22Rv1 (cell line): ENCODE measurements around the gene BNC2.

ENCODE experiments used
- ZFX ChIP-seq: fragments of 450-650 bp; IDR thresholded peaks from 2 replicates; pipeline ENCODE4 v1.6.1; 2017; ENCODE audit warnings: antibody characterized with exemption, borderline replicate concordance
- TF ChIP-seq, protein P1 (sequence below): fragments of 450-650 bp; IDR thresholded peaks from 2 replicates; pipeline ENCODE4 v1.5.1; 2017; ENCODE audit warnings: mild to moderate bottlenecking

DNA sequence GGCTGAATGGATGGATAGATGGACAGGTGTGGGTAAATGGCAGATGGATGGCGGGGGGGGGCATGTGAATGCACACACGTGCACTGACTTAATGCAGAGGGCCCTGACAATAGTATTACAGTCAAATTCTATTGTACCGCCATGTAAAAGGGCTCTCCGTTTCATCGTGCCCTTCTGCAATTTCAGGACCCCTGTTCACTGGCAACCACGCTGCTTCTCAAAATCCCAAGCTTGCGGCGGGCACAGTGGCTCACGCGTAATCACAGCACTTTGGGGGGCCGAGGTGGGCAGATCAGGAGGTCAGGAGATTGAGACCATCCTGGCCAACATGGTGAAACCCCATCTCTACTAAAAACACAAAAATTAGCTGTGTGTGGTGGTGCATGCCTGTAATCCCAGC lies 211.4 kb downstream of the BNC2 start:
- TF ChIP-seq, protein P1, sequence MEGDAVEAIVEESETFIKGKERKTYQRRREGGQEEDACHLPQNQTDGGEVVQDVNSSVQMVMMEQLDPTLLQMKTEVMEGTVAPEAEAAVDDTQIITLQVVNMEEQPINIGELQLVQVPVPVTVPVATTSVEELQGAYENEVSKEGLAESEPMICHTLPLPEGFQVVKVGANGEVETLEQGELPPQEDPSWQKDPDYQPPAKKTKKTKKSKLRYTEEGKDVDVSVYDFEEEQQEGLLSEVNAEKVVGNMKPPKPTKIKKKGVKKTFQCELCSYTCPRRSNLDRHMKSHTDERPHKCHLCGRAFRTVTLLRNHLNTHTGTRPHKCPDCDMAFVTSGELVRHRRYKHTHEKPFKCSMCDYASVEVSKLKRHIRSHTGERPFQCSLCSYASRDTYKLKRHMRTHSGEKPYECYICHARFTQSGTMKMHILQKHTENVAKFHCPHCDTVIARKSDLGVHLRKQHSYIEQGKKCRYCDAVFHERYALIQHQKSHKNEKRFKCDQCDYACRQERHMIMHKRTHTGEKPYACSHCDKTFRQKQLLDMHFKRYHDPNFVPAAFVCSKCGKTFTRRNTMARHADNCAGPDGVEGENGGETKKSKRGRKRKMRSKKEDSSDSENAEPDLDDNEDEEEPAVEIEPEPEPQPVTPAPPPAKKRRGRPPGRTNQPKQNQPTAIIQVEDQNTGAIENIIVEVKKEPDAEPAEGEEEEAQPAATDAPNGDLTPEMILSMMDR = no peak
- no peak for TF ChIP-seq ZFX
